Spleen (tissue), 11 donors: Measurements from ENCODE around the gene TSPAN19. TPM values are rescaled to one million over a fixed set of nuclear protein-coding genes. Genes with fewer than 3 reads are reported as not detected.
"Not testable (repeated sequence)": the region's sequence is repeated elsewhere in the genome, so short reads cannot be mapped to it uniquely, and the experiment has no call there.

Source experiments
- DNase-seq: peaks from one replicate; pipeline ENCODE4 v3.0.0-alpha.2; 2020
- H3K27ac ChIP-seq, 8 donors: fragments of 200-600 bp; sonication (generic) in 7 of 8; 1 replicate in 4 of 8; 2 replicates in 4 of 8; pipeline versions ENCODE4 v1.5.0 to v1.8.0; 2016 to 2021; ENCODE audit warnings: inconsistent platforms in 4 of 8, mild to moderate bottlenecking in 4 of 8, moderate library complexity in 1 of 8
- H3K27me3 ChIP-seq, 7 donors: fragments of 200-600 bp; sonication (generic) in 6 of 7; replicated peaks in 1 of 7; 1 replicate in 4 of 7; 2 replicates in 3 of 7; pipeline versions ENCODE4 v1.5.0 to v1.8.0; 2016 to 2021; ENCODE audit warnings: inconsistent platforms in 3 of 7, mild to moderate bottlenecking in 1 of 7
- H3K36me3 ChIP-seq, 6 donors: fragments of 200-600 bp; sonication (generic) in 5 of 6; 1 replicate in 4 of 6; 2 replicates in 2 of 6; pipeline versions ENCODE4 v1.5.0 to v1.8.0; 2016 to 2021; ENCODE audit warnings: inconsistent platforms in 2 of 6
- H3K4me1 ChIP-seq, 6 donors: fragments of 200-600 bp; sonication (generic) in 5 of 6; 1 replicate in 3 of 6; 2 replicates in 3 of 6; pipeline versions ENCODE4 v1.5.0 to v1.8.0; 2016 to 2021; ENCODE audit warnings: inconsistent platforms in 3 of 6
- H3K4me3 ChIP-seq, 8 donors: fragments of 200-600 bp; sonication (generic) in 7 of 8; 1 replicate in 4 of 8; 2 replicates in 4 of 8; pipeline versions ENCODE4 v1.5.0 to v1.8.0; 2016 to 2021; ENCODE audit warnings: inconsistent platforms in 4 of 8, mild to moderate bottlenecking in 4 of 8, moderate library complexity in 2 of 8
- H3K9me3 ChIP-seq, 8 donors: fragments of 200-600 bp; sonication (generic) in 7 of 8; 1 replicate in 4 of 8; 2 replicates in 4 of 8; pipeline versions ENCODE4 v1.5.0 to v1.8.0; 2016 to 2021; ENCODE audit warnings: inconsistent platforms in 4 of 8
- CTCF ChIP-seq, 11 experiments: fragments of 200-600 bp in 7 of 11; fragments of 450-650 bp in 4 of 11; sonication (generic) in 4 of 11; IDR thresholded peaks in 8 of 11; conservative IDR thresholded peaks in 3 of 11; 1 replicate in 7 of 11; 2 replicates in 4 of 11; pipeline versions ENCODE4 v1.4.0 to v1.8.0; 2016 to 2021; ENCODE audit warnings: antibody characterized with exemption in 11 of 11, inconsistent platforms in 4 of 11, mild to moderate bottlenecking in 1 of 11
- POLR2A ChIP-seq, 3 donors: fragments of 450-650 bp; IDR thresholded peaks; one replicate each; pipeline ENCODE4 v1.5.1; 2017; ENCODE audit warnings: antibody characterized with exemption in 3 of 3, mild to moderate bottlenecking in 1 of 3
- POLR2AphosphoS5 ChIP-seq, 3 donors: sonication (generic); formaldehyde crosslinking; IDR thresholded peaks; one replicate each; pipeline ENCODE4 v1.5.1; 2017; ENCODE audit warnings: antibody characterized with exemption in 3 of 3
- WGBS, 5 donors: extraction: QIAGEN DNeasy Blood & Tissue Kit in 3 of 5; methylation state at CpG; one replicate each; pipeline versions ENCODE4 v1.1.5 to v1.1.7; 2013 to 2018; 5-methylcytosine and 5-hydroxymethylcytosine counted together
- intact Hi-C: fragments of 100-400 bp; cut with DNase I; formaldehyde crosslinking; loops from one replicate; pipeline ENCODE4 v1.15.0; 2023; ENCODE audit warnings: low total_unique reads
- polyA plus RNA-seq, 3 donors: library from polyadenylated mRNA; stranded (reverse); fragments of 200-250 nt; gene quantifications; one replicate each; pipeline ENCODE4 v1.2.1, GENCODE V29; 2013
- total RNA-seq, 7 donors: library from RNA; depleted of rRNA in 3 of 7; stranded (reverse); fragments of >200 nt in 3 of 7; fragmentation: NEBNext Ultra II Directional in 4 of 7; extraction: Animal tissue kit (Norgen Biotek cat#: 25700) in 4 of 7; gene quantifications; one replicate each; pipeline versions ENCODE4 v1.1.0 to v1.2.1, GENCODE V29; 2016 to 2021
- donor health status: healthy with polysubstance abuse.
- donor health status: DM: no; HTN: no; CAD: no; lungs with moderate emphysema.
- donor health status: DM: no; HTN: no; CAD: no.
- donor health status: Bipolar disorder and iron deficiency.
- donor health status: healthy.
- donor health status: DM: no; HTN: no; CAD: no.
- donor health status: DM: yes; HTN: yes; CAD: no.

TSPAN19 gene
- total and polyA plus RNA-seq, 10 donors: 0.11 to 1.1 (median 0.51) TPM; not detected in 5

GRCh38 chr12:85016413-85016812 lies 19.7 kb downstream of the TSPAN19 start:
- DNase-seq: no peak

GRCh38 chr12:85007836-85008235 lies 28.2 kb downstream of the TSPAN19 start:
- H3K4me3 ChIP-seq: no peak overlapping the region
- H3K27me3 ChIP-seq: no peaks in the 10 kb centered on the region
- H3K36me3 ChIP-seq: no peaks in the 10 kb centered on the region
- intact Hi-C loops: no loop called here
- DNase-seq: no peak
- no peaks in the 10 kb centered on the region for H3K4me1 ChIP-seq
- H3K9me3 ChIP-seq: no peaks in the 10 kb centered on the region
- no peak overlapping the region for H3K27ac ChIP-seq
- TF ChIP-seq POLR2AphosphoS5 (IDR thresholded peaks at IDR 0.05) (no peak), CTCF (IDR thresholded peaks at IDR 0.05 in 8 of 11, conservative IDR thresholded peaks at IDR 0.05 in 3 of 11) (no peak), POLR2A (IDR thresholded peaks at IDR 0.05) (no peak)
- 35 to 66% (median 51%) methylated on average over 4 of the region's 4 CpGs for WGBS, 5 donors

More at GRCh38 chr12:85016413-85016812, 19.7 kb downstream of the TSPAN19 start:
- Histone ChIP-seq H3K9me3 (no peaks in the 10 kb centered on the region), H3K4me3 (no peak overlapping the region), H3K27me3 (no peaks in the 10 kb centered on the region), H3K4me1 (no peaks in the 10 kb centered on the region), H3K36me3 (no peaks in the 10 kb centered on the region), H3K27ac (no peak overlapping the region)
- intact Hi-C loops: no loop called here
- TF ChIP-seq CTCF (IDR thresholded peaks at IDR 0.05 in 8 of 11, conservative IDR thresholded peaks at IDR 0.05 in 3 of 11) (no peak), POLR2A (IDR thresholded peaks at IDR 0.05) (no peak)
- WGBS, 5 donors: 56 to 86% (median 74%) methylated on average over 1 of the region's 1 CpG

GRCh38 chr12:85006206-85006605 lies 29.9 kb downstream of the TSPAN19 start:
- no peak for TF ChIP-seq CTCF (IDR thresholded peaks at IDR 0.05 in 8 of 11, conservative IDR thresholded peaks at IDR 0.05 in 3 of 11)
- TF ChIP-seq POLR2AphosphoS5 (IDR thresholded peaks at IDR 0.05): no peak
- TF ChIP-seq POLR2A (IDR thresholded peaks at IDR 0.05): no peak
- no peaks in the 10 kb centered on the region for H3K9me3 ChIP-seq
- no peaks in the 10 kb centered on the region for H3K27me3 ChIP-seq
- no peak overlapping the region for H3K4me3 ChIP-seq
- no peaks in the 10 kb centered on the region for H3K36me3 ChIP-seq
- DNase-seq: no peak
- H3K27ac ChIP-seq: no peak overlapping the region
- H3K4me1 ChIP-seq: no peaks in the 10 kb centered on the region
- WGBS, 5 donors: 53 to 82% (median 67%) methylated on average over 1 of the region's 1 CpG
- intact Hi-C loops: no loop called here

- no peak for TF ChIP-seq CTCF (IDR thresholded peaks at IDR 0.05 in 8 of 11, conservative IDR thresholded peaks at IDR 0.05 in 3 of 11)
- no peak for TF ChIP-seq POLR2A (IDR thresholded peaks at IDR 0.05)
- TF ChIP-seq POLR2AphosphoS5 (IDR thresholded peaks at IDR 0.05): no peak
- 58 to 78% (median 69%) methylated on average over 1 of the region's 1 CpG for WGBS, 5 donors
- no peak overlapping the region for H3K4me3 ChIP-seq
- no peak overlapping the region for H3K27ac ChIP-seq
- no peaks in the 10 kb centered on the region for H3K9me3 ChIP-seq
- no peaks in the 10 kb centered on the region for H3K4me1 ChIP-seq
- no peak for DNase-seq
- intact Hi-C loops: no loop called here
- no peaks in the 10 kb centered on the region for H3K36me3 ChIP-seq
- H3K27me3 ChIP-seq: no peaks in the 10 kb centered on the region
Observed at GRCh38 chr12:85005615-85006014, 30.5 kb downstream of the TSPAN19 start.

GRCh38 chr12:85005047-85005446 lies 31.0 kb downstream of the TSPAN19 start:
- H3K9me3 ChIP-seq, H3K36me3 ChIP-seq, H3K4me3 ChIP-seq, H3K27ac ChIP-seq, DNase-seq, intact Hi-C loops, H3K4me1 ChIP-seq, H3K27me3 ChIP-seq: not testable (repeated sequence)
- 67 to 79% (median 70%) methylated on average over 2 of the region's 2 CpGs for WGBS, 5 donors
